Left ventricle myocardium inferior (tissue), 1 donor: ENCODE data around the gene ZKSCAN5. TPM values are rescaled to one million over a fixed set of nuclear protein-coding genes. Genes with fewer than 3 reads are reported as not detected.

Experiments used
- DNase-seq: peaks from one replicate; pipeline ENCODE4 v3.0.0-alpha.2; 2020
- H3K27ac ChIP-seq: fragments of 200-600 bp; replicated peaks from 2 replicates; pipeline ENCODE4 v1.8.0; 2021
- H3K27me3 ChIP-seq: fragments of 200-600 bp; 2 replicates; pipeline ENCODE4 v1.8.0; 2021; ENCODE audit warnings: low read depth
- H3K36me3 ChIP-seq: fragments of 200-600 bp; 2 replicates; pipeline ENCODE4 v1.8.0; 2021
- H3K4me1 ChIP-seq: fragments of 200-600 bp; 2 replicates; pipeline ENCODE4 v1.8.0; 2021
- H3K4me3 ChIP-seq: fragments of 200-600 bp; 2 replicates; pipeline ENCODE4 v1.8.0; 2021; ENCODE audit warnings: mild to moderate bottlenecking, moderate library complexity
- H3K9me3 ChIP-seq: fragments of 200-600 bp; replicated peaks from 2 replicates; pipeline ENCODE4 v1.8.0; 2021
- CTCF ChIP-seq: fragments of 200-600 bp; IDR thresholded peaks from 2 replicates; pipeline ENCODE4 v1.8.0; 2021; ENCODE audit warnings: antibody characterized with exemption, mild to moderate bottlenecking, borderline replicate concordance
- intact Hi-C: fragments of 100-400 bp; cut with micrococcal nuclease; formaldehyde crosslinking; loops from one replicate; pipeline ENCODE4 v1.11.0; 2022
- total RNA-seq: library from RNA; stranded (reverse); fragmentation: NEBNext Ultra II Directional; extraction: Animal tissue kit (Norgen Biotek cat#: 25700); gene quantifications from one replicate; pipeline ENCODE4 v1.2.1, GENCODE V29; 2021
- donor health status: DM: no; HTN: yes; CAD: no; lungs with severe emphysema.

The ZKSCAN5 gene
- total RNA-seq, 1 donor from 2014 or later = 6.0 TPM

- H3K27me3 ChIP-seq = no peaks in the 10 kb centered on the region
- no peak overlapping the region for H3K4me3 ChIP-seq
- TF ChIP-seq CTCF = no peak
- H3K9me3 ChIP-seq = peaks cover 99% of the 10 kb centered on the region
- intact Hi-C loops = no loop called here
- H3K27ac ChIP-seq = no peak overlapping the region
- no peaks in the 10 kb centered on the region for H3K4me1 ChIP-seq
- DNase-seq = no peak
- H3K36me3 ChIP-seq = peaks cover 42% of the 10 kb centered on the region
Observed at GRCh38 chr7:99535667-99536066, 31.2 kb downstream of the ZKSCAN5 start.

DNA sequence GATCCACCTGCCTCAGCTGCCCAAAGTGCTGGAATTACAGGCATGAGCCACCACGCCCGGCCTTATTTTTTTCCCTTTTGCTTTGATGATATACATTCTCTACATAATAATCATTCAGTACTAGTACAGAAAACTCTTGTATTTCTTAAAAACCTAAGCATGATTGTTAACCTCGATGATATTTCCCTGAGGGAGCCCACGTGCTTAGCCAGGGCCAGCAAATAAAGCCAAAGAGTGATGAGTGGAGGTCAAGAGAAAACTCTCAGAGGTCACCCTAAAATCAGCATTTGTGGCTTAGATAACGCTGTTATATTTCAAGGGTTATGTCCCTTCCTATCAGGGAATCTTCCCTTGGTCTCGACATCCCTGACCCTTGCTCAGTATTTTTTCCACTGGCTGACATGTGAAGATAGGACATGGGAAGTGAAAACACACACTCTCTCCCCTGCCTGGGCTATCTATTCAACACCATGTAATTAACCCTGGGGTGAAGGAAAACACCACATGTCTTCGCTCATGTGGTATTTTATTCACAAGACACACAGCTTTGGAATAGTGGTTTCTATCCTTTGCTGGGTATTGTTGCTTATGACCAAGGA is 34.9 kb downstream of the ZKSCAN5 start:
- no peak for TF ChIP-seq CTCF
- peaks cover 10% of the 10 kb centered on the region for H3K36me3 ChIP-seq
- intact Hi-C loops = no loop called here
- H3K27ac ChIP-seq = no peak overlapping the region
- no peaks in the 10 kb centered on the region for H3K27me3 ChIP-seq
- H3K4me3 ChIP-seq = no peak overlapping the region
- no peaks in the 10 kb centered on the region for H3K4me1 ChIP-seq
- DNase-seq = no peak
- peaks cover 99% of the 10 kb centered on the region for H3K9me3 ChIP-seq

DNA sequence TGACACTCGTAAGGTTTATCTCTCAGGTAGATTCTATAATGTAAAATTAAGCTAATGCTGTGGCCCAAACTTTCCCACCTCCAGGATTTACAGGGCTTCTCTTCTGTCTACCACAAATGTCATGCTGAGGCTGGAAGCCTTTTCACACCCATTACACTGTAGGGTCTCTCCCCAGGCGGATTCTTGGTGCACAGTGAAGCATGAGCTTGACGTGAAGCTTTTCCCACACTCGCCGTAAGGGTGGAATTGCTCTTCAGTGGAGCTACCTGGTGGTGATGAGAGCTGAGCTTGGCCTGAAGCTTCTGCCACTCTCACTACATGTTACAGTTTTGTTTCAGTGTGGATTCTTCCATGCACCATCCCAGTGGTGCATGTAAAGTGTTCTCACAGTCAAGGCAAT is 36.1 kb downstream of the ZKSCAN5 start:
- intact Hi-C loops = no loop called here
- TF ChIP-seq CTCF = no peak
- no peaks in the 10 kb centered on the region for H3K4me1 ChIP-seq
- DNase-seq = no peak
- peaks cover 12% of the 10 kb centered on the region for H3K36me3 ChIP-seq
- H3K27me3 ChIP-seq = no peaks in the 10 kb centered on the region
- H3K27ac ChIP-seq = no peak overlapping the region
- H3K9me3 ChIP-seq = peaks cover 90% of the 10 kb centered on the region
- no peak overlapping the region for H3K4me3 ChIP-seq

DNA sequence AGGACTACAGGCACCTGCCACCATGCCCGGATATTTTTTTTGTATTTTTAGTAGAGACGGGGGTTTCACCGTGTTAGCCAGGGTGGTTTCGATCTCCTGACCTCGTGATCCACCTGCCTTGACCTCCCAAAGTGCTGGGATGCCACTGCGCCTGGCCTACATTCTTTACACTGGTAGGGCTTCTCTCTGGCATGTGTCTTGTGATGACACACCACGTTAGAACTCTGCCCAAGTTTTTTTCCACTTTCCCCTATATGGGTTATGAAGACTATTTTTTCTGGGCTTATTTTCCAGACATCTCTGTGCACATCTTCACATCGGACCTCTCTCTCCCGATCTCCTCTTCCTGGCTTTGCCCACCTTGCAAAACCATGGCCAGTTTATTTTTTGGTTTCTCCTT is 36.8 kb downstream of the ZKSCAN5 start:
- no peak for DNase-seq

DNA sequence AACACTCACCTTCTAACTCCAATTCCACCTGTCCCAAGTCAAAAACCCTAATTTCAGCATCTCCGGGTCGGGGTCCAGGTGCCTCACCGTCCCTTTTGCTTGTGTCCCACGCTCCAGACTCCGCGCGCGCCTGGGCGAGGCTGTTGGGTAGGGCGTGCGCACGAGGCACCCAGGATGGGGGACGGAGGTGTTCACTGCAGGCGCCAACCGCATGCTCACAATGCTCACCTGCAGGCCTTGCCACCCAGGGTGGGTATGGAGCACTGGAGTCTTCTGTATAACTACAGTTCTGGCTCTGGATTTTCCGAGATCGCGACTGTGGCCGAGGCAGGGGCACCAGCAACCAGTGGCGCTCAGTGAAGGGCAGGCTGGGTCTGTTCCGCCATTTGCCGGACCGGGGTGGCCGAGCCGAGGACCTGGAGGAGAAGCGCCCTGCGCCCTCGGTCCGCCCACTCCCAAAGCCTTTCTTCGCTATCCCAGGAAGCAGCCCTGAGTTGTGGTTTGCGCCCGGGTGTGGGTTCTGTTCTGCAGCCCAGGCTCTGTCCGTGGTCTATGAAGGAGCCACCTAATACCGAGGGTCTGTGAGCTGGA is 38.7 kb downstream of the ZKSCAN5 start:
- H3K27ac ChIP-seq = no peak overlapping the region
- intact Hi-C loops = no loop called here

More for the DNA sequence above, 36.8 kb downstream of the ZKSCAN5 start:
- H3K4me3 ChIP-seq = no peak overlapping the region
- TF ChIP-seq CTCF = no peak
- no peaks in the 10 kb centered on the region for H3K4me1 ChIP-seq
- no peak overlapping the region for H3K27ac ChIP-seq
- no peaks in the 10 kb centered on the region for H3K27me3 ChIP-seq
- H3K36me3 ChIP-seq = peaks cover 17% of the 10 kb centered on the region
- intact Hi-C loops = no loop called here
- H3K9me3 ChIP-seq = peaks cover 90% of the 10 kb centered on the region

More for the DNA sequence above, 38.7 kb downstream of the ZKSCAN5 start:
- Histone ChIP-seq H3K4me1 (no peaks in the 10 kb centered on the region), H3K4me3 (no peak overlapping the region), H3K27me3 (no peaks in the 10 kb centered on the region), H3K9me3 (peaks cover 88% of the 10 kb centered on the region), H3K36me3 (peaks cover 36% of the 10 kb centered on the region)
- no peak for DNase-seq
- no peak for TF ChIP-seq CTCF
